Activated T-helper 2 cell treated with anti-CD3 and anti-CD28 coated beads, Interferon-gamma antibody, Interleukin-2, Interleukin-4, amounts not matched to agents 10 μg/mL and 5 μg/mL and 100 μg/mL, durations not matched to agents 14 hours and 24 hours and 36 hours (primary cell): ENCODE data around the gene TCF12. TPM values are rescaled to one million over a fixed set of nuclear protein-coding genes. Genes with fewer than 3 reads are reported as not detected.
A peak's percentile ranks its signal among the peaks of the same experiment; 100 is the strongest.

Source experiments
- DNase-seq: peaks from one replicate; pipeline ENCODE4 v3.0.0; 2021; ENCODE audit warnings: low spot score
- H3K27ac Mint-ChIP-seq: one replicate; pipeline ENCODE4 v1.8.0; 2021; ENCODE audit warnings: mixed read lengths
- H3K27me3 Mint-ChIP-seq: one replicate; pipeline ENCODE4 v1.8.0; 2021; ENCODE audit warnings: low read depth, mixed read lengths
- H3K36me3 Mint-ChIP-seq: one replicate; pipeline ENCODE4 v1.8.0; 2021; ENCODE audit warnings: low read depth, mixed read lengths
- H3K4me1 Mint-ChIP-seq: one replicate; pipeline ENCODE4 v1.8.0; 2021; ENCODE audit warnings: low read depth, mixed read lengths
- H3K4me3 Mint-ChIP-seq: one replicate; pipeline ENCODE4 v1.8.0; 2021; ENCODE audit warnings: low read depth, mild to moderate bottlenecking, moderate library complexity, mixed read lengths
- H3K9me3 Mint-ChIP-seq: one replicate; pipeline ENCODE4 v1.8.0; 2021; ENCODE audit warnings: mixed read lengths
- intact Hi-C: fragments of 100-400 bp; cut with micrococcal nuclease; formaldehyde crosslinking; loops from one replicate; pipeline ENCODE4 v1.15.1; 2023
- total RNA-seq: library from RNA; stranded (reverse); gene quantifications from 2 replicates; pipeline ENCODE4 v1.2.3, GENCODE V29; 2022

TCF12 gene
- total RNA-seq: 70.7 and 72.8 TPM in 2 replicates

DNA sequence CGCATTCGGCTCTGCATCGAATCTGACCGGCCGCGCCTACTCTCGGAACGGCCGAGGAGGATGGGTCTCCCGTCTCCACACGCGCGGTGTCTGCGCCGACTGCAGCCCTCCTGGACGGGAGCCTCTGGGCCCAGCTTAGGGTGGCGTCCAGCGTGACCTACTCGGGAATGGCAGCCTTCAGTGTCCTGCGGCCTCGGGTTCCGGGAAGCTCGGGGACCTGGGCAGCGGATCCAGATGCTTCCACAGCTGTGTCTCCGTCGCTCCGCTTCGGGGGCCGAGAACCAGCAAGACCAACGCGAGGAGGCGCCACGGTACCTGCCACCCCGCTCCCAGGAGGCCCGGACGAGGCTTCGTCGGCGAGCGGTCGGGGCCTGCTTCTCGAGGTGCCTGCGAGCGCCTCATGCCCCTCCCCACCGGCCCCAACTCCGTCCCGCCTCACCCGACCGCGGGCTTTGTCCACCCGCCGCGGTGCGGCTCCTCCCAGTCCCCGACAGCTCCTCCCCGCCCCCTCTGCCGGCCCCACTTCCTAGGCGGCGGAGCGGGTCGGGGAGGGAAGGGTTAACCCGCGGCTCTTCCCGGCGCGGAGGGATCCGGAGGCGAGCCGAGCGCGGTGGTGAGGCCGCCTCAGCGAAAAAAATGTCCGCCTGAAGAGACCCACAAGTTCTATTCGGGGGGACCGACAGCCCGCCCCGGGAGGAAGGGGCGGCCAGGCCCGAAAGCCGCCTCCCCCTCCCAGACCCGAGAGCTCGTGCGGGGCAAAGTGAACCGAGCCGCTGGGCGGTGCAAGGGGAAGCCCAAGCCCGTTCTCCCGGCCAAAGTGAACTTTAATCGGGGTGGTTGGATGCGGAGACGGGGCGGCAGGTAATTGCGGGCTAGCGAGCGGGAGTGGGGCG is at the start of gene TCF12:
TCF12 (plus strand) TSS at position 599 of the 893 bp plus-strand sequence. CDS start 1,270 bp downstream, outside the sequence.
- peak within 1 kb of the TSS; percentile 76 for H3K27ac Mint-ChIP-seq
- peak within 1 kb of the TSS; percentile 92 for H3K4me3 Mint-ChIP-seq
- H3K36me3 Mint-ChIP-seq: peaks cover 23% of the 10 kb centered on the region
- DNase-seq: peak; percentile 88
- peaks cover 4% of the 10 kb centered on the region for H3K9me3 Mint-ChIP-seq
- intact Hi-C loops: loop anchor here (1.0 to 10.0 kb wide), 5 partner anchors 31 to 923 kb away; partner anchors contain the start of gene NEDD4
- peaks cover 25% of the 10 kb centered on the region for H3K4me1 Mint-ChIP-seq
- no peaks in the 10 kb centered on the region for H3K27me3 Mint-ChIP-seq

GRCh38 chr15:56869573-56869972 is 48.9 kb upstream of the TCF12 start:
- Mint-ChIP-seq H3K27ac (no peak overlapping the region), H3K4me1 (no peaks in the 10 kb centered on the region), H3K9me3 (no peaks in the 10 kb centered on the region), H3K27me3 (peaks cover 9% of the 10 kb centered on the region), H3K4me3 (no peak overlapping the region), H3K36me3 (no peaks in the 10 kb centered on the region)
- no peak for DNase-seq
- intact Hi-C loops: loop anchor here (1.0 kb wide), 2 partner anchors 373 to 378 kb away; no protein-coding TSS in a partner anchor

DNA sequence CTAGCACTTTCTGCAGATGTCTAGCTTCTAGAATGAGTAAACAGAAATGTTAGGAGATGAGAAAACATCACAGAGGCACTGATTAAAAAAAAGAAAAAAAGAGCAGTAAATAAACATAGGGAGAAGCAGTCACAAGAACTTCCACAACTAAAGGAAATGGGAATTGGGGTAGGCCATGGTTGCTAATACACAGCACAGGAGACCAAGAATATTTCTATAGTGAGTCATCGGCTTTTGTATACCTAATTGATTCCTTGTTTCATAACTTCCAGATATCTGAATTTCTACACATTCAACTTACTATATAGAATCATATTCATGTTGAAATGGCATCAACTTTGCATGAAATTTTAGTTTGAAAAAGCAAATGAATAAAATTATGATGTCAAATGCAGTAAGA is 47.3 kb upstream of the TCF12 start:
- no peak for DNase-seq
- intact Hi-C loops: no loop called here
- H3K36me3 Mint-ChIP-seq: no peaks in the 10 kb centered on the region
- H3K27ac Mint-ChIP-seq: no peak overlapping the region
- H3K27me3 Mint-ChIP-seq: peaks cover 9% of the 10 kb centered on the region
- H3K4me1 Mint-ChIP-seq: no peaks in the 10 kb centered on the region
- H3K9me3 Mint-ChIP-seq: no peaks in the 10 kb centered on the region
- no peak overlapping the region for H3K4me3 Mint-ChIP-seq

- Mint-ChIP-seq H3K4me3 (no peak overlapping the region), H3K9me3 (no peaks in the 10 kb centered on the region), H3K4me1 (no peaks in the 10 kb centered on the region), H3K27ac (no peak overlapping the region), H3K36me3 (no peaks in the 10 kb centered on the region), H3K27me3 (peaks cover 9% of the 10 kb centered on the region)
- intact Hi-C loops: no loop called here
- DNase-seq: no peak
Observed at GRCh38 chr15:56871867-56872266, 46.6 kb upstream of the TCF12 start.

DNA sequence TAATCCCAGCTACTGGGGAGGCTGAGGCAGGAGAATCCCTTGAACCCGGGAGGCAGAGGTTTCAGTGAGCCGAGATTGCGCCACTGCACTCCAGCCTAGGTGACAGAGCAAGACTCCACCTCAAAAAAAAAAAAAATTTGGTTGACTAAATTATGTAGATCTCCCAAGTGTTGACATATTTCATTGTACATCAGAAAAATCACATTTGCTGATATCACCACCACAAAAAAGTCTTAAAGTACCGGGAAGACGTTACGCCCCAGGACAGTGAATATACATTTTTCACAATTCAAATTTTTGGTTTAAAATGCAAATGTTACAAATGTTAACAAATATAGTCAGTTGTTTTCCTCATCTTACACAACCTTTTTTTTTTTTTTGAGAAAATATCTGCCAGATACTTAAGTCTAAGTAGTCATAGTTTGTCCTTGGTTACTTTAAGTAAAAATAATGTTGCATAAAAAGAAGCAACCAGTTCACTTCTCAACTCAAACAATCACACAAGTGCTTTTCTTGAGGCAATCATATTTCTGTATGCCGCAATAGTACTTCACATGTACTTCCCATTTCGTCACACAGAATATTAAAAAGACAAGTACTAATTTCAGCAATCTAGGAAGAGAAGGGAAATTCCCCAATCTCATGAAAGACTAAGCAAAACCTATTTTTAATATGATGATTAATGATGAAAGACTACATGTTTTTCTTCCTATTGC is 41.0 kb upstream of the TCF12 start:
- Mint-ChIP-seq H3K4me3 (no peak overlapping the region), H3K36me3 (no peaks in the 10 kb centered on the region), H3K9me3 (no peaks in the 10 kb centered on the region), H3K4me1 (no peaks in the 10 kb centered on the region), H3K27ac (no peak overlapping the region), H3K27me3 (peaks cover 23% of the 10 kb centered on the region)
- intact Hi-C loops: no loop called here
- no peak for DNase-seq

DNA sequence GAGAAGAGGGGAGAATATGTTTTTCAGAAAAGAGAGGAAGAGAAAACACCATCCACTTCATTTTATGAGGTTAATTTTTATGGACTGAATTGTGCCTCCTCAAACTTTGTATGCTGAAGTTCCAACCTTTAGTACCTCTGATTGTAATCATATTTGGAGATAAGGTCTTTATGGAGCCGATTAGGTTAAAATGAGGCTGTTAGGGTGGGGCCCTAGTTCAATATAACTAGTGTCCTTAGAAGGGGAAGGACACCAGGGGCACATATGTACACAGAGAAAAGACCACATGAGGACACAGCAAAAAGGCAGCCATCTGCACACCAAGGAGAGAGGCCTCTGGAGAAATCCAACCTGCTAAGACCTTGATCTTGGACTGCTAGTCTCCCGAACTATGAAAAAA is 38.9 kb upstream of the TCF12 start:
- no peaks in the 10 kb centered on the region for H3K36me3 Mint-ChIP-seq
- no peaks in the 10 kb centered on the region for H3K4me1 Mint-ChIP-seq
- H3K27me3 Mint-ChIP-seq: peaks cover 26% of the 10 kb centered on the region
- H3K9me3 Mint-ChIP-seq: no peaks in the 10 kb centered on the region
- intact Hi-C loops: no loop called here
- no peak overlapping the region for H3K27ac Mint-ChIP-seq
- no peak for DNase-seq
- no peak overlapping the region for H3K4me3 Mint-ChIP-seq

DNA sequence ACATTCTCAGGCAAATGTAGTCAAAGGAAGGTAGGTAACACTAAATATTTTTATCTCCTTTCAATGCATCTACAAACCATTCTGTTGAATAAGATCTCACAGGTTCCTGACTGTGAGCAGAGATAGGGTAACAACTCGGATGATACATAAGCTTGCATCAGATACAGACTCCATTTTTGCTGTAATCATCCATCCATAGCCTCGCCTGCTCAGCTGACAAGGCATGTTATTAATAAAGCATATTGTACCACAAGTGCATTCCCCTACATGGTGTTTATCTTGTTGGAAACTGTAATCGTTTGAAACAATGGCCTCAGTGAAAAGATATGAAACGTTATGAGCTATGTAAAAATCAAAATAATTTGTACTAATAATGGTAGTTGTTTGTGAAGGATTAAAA is 35.4 kb upstream of the TCF12 start:
- Mint-ChIP-seq H3K4me3 (no peak overlapping the region), H3K9me3 (no peaks in the 10 kb centered on the region), H3K4me1 (peaks cover 12% of the 10 kb centered on the region), H3K27ac (no peak overlapping the region), H3K27me3 (peaks cover 21% of the 10 kb centered on the region), H3K36me3 (no peaks in the 10 kb centered on the region)
- DNase-seq: no peak
- intact Hi-C loops: loop anchor here (10.0 kb wide), 1 partner anchor 638 kb away; the partner anchor contains the start of gene RFX7

DNA sequence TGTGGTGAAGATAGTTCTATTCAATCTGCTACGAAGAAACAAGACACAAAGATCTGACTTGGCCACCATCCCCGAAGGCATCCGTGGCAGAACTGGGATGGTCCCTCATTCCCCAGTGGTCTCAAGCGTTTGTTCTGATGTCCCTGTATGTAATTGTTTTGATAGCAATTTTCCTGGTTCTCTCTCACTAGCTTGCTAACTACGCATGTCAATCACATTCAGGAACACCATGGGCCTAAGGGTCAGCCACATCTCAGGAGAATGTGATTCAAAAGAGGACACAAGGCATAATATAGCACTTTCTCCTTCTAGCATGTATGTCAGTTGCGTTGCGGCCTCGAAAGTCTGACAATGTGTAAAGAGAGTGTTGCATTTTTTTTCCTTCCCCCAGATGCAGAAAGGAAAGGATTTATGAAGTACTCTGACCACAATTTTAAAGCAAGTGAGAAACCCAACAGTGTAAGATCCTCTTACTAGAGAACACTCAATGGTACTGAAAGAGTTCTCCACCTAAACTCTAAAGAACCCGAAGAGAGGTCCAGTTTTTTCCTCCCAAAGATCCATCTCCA is 32.0 kb upstream of the TCF12 start:
- intact Hi-C loops: loop anchor here (2.0 to 10.0 kb wide), 2 partner anchors 154 to 642 kb away; partner anchors contain the start of genes RFX7 and ZNF280D
- DNase-seq: no peak
- peak overlapping the region; percentile 34 for H3K27ac Mint-ChIP-seq
- H3K36me3 Mint-ChIP-seq: no peaks in the 10 kb centered on the region
- H3K27me3 Mint-ChIP-seq: peaks cover 12% of the 10 kb centered on the region
- H3K9me3 Mint-ChIP-seq: no peaks in the 10 kb centered on the region
- H3K4me1 Mint-ChIP-seq: peaks cover 19% of the 10 kb centered on the region
- peak overlapping the region; percentile 74 for H3K4me3 Mint-ChIP-seq

DNA sequence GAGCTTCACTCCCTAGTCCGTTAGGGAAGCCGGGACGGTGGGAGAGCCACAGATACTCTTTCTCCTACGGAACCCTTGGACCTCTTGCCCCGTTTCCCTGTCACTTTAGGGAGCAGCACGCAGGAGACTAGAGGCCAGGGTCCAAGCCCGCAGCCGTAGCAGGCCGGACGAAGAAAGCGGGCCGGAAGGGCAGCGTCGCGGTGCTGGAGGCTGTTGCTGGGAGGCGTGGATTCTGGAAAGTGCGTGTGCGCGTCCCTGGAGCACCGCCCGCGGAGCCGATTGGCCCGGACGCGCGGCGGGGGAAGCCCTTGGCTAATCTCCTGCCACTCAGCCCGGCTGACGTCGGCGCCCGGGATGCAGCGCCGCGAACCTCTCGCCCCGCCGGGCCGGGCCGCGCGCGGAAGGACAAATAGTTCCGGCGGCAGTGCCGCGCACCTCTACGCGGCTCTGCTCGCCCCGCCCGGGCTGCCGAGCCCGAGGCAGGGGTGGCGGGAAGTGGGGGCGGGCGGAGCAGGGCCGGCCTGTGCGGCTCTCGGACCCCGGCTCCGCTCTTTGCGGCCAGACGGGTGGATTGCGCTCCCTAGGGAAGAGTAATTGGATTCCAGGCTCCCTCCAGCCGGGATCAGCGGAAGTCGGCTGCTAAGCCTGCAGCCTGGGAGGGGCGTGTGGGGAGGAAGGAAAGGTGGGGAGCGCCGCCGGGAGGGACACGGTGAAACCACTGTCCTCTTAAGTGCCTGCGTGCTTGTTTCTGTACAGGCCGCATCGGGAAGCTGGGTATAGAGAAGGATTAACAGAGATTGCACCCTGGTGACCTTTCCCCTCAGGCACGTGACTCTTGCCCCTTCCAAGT is 31.3 kb upstream of the TCF12 start:
- peaks cover 9% of the 10 kb centered on the region for H3K27me3 Mint-ChIP-seq
- intact Hi-C loops: loop anchor here (1.0 to 10.0 kb wide), 3 partner anchors 31 to 642 kb away; partner anchors contain the start of genes RFX7, TCF12 and ZNF280D
- peak overlapping the region; percentile 77 for H3K4me3 Mint-ChIP-seq
- H3K27ac Mint-ChIP-seq: peak overlapping the region; percentile 34
- no peaks in the 10 kb centered on the region for H3K9me3 Mint-ChIP-seq
- peak; percentile 78 for DNase-seq
- peaks cover 19% of the 10 kb centered on the region for H3K4me1 Mint-ChIP-seq
- H3K36me3 Mint-ChIP-seq: no peaks in the 10 kb centered on the region

DNA sequence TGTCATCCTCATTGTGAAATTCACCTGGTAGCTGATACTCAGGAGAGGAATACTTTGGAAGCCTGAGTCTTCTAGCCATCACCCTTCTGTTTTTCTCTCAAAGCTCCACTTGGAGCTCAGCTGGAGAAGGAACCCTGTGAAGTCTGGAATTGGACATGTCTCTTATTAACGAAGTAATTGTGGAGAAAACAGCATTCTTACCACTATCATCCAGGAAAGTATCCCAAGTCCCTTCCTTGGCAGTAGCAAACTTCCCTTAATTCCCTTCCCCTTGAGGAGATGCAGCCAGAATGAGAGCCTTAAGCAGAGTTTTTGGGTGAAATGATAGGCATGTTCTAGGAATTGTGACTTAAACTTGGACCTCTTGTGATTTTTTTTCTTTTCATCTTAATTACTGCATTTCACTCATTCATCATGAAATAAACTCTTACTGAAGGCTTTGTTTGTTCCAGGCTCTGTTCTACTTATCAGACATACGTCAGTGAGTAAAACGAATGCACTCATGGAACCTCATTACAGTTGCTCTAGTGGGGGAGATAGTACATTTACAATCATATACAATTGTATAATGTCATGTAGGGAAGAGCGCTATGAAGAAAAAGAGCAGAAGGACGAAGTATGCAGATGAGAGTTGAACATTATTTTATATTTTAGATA is 30.5 kb upstream of the TCF12 start:
- intact Hi-C loops: loop anchor here (1.0 to 10.0 kb wide), 3 partner anchors 30 to 643 kb away; partner anchors contain the start of genes RFX7, TCF12 and ZNF280D
- peak overlapping the region; percentile 45 for H3K27ac Mint-ChIP-seq
- no peaks in the 10 kb centered on the region for H3K36me3 Mint-ChIP-seq
- peaks cover 19% of the 10 kb centered on the region for H3K4me1 Mint-ChIP-seq
- peak overlapping the region; percentile 77 for H3K4me3 Mint-ChIP-seq
- H3K27me3 Mint-ChIP-seq: peaks cover 5% of the 10 kb centered on the region
- no peak for DNase-seq
- H3K9me3 Mint-ChIP-seq: no peaks in the 10 kb centered on the region

DNA sequence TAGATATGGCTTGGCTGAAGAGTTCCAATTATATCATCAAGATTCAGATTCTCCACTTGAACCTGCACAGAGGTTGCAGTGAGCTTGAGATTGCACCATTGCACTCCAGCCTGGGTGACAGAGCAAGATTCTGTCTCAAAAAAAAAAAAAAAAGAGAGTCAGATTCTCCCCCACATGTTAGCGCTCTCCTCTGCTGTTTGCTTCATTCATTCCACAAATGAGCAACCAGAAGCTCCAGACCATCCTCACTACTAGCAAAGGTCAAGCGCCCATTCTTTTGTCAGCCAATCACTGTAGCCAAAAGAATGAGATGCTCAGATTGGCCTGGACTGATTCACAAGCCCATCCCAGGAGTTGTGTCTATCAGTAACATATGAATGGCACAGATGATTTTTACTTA is 28.4 kb upstream of the TCF12 start:
- H3K36me3 Mint-ChIP-seq: no peaks in the 10 kb centered on the region
- H3K9me3 Mint-ChIP-seq: no peaks in the 10 kb centered on the region
- H3K4me3 Mint-ChIP-seq: no peak overlapping the region
- DNase-seq: no peak
- no peak overlapping the region for H3K27ac Mint-ChIP-seq
- peaks cover 1% of the 10 kb centered on the region for H3K27me3 Mint-ChIP-seq
- H3K4me1 Mint-ChIP-seq: peaks cover 19% of the 10 kb centered on the region
- intact Hi-C loops: no loop called here
